ENCODE results near the gene TFR2.

Gene TFR2

DNA sequence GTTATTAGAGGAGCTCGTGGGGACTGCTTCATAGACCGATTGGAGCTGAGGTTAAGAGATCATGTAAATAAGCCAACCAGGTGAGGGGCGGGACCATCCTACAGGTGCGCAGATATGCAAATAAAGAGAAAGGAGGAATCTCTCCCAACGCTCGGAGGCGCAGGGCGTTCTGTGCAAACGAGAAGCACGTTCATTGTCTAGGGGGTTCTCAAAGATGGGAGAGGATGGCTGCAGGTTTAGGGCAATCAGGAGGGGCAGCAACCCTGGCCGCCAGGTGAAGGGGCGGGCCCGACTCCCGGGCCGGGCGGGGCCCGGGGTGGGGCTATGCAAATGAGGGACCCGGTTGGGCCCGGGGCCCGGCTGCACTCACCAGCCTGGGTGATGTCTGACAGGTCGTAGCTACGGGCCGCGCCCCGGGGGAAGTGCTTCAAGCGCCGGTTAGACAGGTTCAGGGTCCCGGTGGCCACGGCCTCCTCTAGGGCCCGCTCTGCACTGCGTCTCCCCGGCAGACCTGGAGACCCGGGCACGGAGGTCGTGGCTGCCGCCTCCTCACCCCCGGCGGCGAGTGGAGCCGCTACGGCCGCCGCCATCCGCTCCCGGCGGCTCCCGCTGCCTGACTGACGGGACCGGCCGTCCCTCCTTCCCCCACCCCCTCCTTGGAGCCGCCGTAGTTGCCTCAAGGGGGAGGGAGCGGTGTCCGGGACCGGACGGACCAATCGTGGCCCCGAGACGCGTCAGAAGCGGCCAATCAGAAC, 55.7 kb downstream of the TFR2 start, which contains the start of gene LRCH4:
Gene LRCH4 (minus strand): TSS at position 619 of the 755 bp plus-strand sequence. CDS start 29 bp downstream, at position 590.
- no peak for DNase-seq (ENCODE audit: low spot score)

DNA sequence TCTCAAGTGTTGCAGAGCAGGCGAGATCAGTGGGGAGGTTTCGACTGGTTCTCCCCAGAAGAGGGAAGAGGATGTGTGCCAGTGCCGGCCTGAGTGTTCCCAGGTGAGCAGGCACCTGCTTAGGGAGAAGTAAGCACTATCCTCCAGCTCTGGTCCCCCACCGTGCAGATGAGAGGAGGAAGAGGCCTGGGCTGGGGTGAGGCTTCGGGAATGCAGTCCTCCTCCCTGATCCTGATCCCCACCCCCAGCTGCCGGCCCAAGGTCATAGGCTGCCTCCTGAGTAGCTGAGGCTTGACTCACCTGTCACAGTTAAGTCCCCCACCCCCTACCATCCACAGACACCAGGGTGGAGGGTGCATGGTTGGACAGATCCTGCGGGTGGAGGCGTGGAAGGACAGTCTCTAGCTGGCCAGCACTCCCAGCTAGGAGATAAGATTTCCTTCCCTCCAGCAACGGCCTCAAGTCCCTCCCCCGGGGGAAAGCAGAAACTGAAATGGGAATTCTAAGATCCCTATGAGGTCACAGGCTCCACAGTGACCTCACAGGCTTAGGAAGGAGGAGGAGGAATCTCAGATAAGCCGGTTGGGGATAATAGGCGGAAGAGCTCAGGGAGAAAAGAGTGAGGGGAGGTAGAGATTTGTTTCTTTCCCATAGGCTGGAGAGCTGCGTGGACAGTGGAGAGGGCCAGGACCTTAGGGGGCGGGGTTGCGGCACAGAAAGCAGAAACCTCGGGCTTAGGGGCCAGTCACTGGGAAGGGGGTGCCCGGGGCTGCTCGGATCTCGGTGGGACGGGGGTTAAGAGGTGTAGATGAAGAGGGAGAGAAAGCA, 56.5 kb downstream of the TFR2 start:
- DNase-seq (ENCODE audit: low spot score) = peak; percentile 80

DNA sequence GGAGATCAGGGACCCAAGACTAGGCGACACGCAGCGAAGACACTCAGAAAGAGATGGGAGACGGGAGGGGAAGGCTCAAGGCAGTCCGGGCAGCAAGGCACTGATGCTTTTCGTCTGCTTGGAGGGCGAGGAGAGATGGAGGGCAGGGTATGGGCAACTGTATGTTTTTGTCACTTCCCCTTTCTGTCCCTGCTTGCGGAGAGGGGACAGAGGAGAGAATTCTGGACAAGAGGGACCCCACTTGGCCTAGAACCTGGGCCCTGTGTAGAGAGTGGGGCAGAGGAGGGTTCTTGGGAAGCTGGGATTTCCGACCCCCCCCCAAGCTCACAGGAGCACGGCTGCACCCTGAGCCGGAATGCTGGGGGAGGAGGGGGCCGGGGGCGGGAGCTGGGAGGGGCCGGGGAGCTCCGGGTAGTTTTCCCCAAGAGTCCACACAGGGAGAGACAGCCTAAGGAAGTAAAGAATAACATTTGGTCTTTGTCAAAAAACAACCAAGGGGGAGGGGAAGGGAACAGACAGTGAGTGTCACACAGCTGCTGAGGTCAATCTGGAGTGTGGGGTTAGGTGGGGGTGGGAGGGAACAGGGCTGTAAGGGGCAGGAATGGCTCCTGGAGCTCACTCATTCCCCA, 57.2 kb downstream of the TFR2 start:
- no peak for DNase-seq (ENCODE audit: low spot score)

DNA sequence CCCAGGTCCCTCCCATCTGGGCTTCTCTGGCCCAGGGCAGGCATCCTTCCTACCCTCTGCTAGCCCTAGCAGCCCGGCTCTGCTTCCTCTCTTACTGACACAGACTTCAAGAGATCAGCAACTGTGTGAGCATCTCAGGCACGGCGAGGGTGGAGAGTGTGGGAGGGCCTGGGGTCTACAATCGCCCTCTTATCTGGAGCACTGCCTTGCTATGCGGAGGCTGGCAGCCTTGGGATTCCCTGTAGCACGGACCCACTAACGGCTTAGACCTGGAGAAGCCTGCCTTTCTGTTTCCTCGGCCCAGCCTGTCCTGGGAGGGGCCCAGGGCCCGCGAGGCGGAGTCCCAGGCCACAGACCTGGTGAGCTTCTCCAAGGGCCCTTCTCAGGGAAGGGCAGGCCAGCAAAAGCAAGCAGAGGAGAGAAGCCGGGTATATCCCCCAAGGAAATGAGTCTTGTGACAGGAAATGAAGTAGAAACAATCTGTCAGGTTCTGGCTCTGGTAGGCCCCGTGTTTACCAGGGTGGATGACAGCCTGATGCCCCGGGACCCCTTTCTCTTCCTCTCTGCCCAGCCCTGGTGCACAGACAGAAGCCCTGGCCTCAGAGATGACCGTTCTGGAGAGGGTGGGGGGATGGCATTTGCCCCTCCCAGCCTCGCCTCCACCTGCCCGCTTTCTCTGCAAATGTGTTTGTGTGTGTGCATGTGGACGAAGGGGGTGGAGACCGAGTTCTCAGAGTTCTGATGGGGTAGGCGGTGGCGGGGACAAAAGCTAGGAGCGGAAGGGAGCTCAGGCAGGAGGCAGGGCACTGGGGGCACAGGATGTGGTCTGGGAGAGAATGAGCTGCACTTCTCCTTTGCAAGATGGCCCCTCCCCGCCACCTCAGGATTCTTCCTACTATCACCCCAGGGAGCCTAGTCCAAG, 58.0 kb downstream of the TFR2 start:
- no peak for DNase-seq (ENCODE audit: low spot score)

DNA sequence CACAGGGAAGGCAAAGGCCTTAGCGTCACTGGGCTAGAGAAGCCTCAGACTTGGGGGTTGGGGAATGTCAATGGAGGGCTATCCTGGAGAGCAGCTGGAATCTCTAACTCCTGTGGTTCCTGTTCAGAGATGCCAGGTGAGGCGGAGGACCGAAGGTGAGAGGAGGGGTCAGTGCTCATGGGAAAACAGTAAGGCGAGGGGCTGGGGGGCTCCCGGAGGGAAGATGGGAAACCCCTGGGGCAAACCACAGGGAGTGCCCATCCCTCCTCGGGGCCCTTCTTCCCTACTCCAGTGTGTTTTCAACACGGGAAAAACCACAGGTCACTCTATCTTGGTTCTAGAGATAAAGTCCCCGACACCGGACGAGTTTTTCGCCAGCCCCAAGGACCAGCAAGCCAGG, 58.7 kb downstream of the TFR2 start:
- DNase-seq (ENCODE audit: low spot score) = no peak

DNA sequence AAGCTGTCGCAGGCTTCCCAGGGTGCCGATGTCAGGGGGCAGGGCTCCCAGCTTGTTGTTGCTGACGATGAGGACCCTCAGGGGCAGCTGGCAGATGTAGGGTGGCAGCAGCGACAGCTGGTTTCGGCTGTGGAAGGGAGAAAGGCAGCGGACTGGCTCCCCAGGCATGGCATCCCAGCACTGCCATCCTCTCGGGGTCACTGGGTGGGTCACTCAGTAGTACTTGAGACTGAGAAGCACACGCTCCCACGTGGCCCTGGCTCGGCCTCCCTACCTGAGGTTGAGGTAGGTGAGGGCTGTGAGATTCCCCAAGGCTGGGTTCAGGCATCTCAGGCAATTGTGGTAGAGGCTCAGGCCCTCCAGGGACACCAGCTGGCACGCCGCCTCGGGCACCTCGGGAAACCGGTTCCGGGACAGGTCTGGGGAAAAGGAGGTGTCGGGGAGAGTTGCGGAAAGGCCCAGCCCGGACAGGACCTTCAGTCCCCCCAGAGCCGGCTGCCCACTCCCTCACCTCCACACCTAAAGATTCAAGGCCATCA, 59.2 kb downstream of the TFR2 start:
- DNase-seq (ENCODE audit: low spot score) = no peak

DNA sequence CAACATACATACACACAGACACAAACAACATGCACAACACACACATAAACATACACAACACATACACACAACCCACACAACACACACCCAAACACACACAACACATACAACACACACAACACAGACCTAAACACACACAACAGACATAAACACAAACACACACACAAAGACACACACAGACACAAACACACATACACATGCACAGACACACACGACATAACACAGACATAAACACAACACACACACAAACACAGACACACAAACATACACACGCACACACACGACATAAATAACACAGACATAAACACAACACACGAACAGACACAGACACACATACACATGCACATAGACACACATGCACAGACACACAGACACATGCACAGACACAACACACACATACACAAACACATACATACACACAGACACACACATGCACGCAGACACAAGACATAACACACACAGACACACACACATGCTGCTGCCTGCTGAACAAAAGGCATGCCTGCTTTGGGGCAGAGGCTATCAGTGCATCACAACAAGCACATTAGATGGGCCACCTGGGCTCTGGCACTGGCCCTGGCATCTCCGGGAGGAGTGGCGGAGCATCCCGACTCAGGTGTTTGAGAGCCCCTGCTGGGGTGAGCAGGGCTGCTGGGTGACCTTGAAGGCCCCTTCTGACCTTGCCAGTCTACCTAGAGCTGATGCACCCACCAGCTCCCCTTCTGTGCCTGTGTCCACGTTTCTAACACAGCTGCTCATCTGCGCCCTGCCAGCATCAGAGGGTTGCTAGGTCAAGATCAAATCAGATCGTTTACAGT, 60.7 kb downstream of the TFR2 start:
- no peak for DNase-seq (ENCODE audit: low spot score)

DNA sequence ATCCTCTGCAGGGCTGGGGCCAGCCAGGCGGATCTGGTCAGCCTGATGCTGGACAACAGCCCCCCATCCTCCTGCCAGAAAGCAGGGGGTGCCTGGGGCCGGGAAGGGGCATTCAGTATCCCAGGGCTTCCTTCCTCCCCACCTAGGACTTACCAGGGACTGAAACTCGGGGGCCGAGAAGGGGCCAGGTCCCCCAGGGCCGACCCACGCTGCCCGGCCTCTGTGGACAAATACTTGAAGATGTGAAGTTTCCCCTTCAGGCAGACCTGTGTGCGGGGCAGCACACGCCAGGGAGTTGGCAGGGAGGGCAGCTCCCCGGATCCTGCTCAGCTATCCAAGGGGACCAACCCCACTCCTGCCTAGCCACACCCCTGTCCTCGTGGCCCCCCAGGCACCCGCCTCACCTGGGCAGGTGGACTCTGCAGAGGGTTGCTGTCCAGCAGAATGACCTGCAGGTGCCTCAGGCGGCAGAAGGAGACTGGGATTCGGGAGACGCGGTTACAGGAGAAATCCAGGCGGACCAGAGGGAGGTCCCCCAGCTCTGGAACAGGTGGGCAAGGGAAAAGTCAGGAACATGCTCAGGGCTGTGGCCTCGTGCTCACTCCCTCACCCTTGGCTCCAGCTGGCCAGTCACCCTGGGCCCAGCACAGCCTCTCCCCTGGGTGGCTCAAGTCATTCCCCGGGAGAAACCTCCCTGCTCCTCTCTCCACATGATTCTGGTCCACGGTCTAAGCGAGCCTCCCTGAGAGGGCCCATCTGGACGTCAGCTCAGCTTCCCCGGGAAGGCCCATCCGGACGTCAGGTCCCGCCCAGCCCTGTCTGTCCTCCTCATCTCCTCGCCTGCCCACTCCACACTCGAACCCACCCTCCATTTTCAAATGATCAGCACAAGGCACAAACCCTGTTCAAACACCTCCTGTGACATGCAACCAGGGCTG, 62.8 kb downstream of the TFR2 start:
- no peak for DNase-seq (ENCODE audit: low spot score)

DNA sequence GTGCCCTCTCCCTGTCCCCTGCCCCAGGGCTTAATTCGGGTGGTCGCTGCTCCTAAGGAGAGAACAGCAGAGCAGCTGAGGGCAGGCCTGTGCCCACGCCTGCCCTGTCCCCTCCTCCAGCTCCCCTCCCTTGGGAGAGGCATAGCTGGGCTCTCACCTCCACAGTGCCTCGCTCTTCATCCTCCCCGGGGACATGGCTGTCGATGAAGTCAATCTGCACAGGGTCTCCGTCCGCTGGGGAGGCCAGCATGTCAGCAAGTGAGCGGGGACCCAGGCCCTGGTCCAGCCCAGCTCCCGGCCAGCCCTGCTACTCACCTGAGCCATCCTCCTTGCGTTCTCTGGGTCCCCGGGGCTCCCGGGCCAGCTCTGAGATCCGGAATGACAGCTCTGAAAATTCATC, 63.8 kb downstream of the TFR2 start:
- DNase-seq (ENCODE audit: low spot score) = no peak

DNA sequence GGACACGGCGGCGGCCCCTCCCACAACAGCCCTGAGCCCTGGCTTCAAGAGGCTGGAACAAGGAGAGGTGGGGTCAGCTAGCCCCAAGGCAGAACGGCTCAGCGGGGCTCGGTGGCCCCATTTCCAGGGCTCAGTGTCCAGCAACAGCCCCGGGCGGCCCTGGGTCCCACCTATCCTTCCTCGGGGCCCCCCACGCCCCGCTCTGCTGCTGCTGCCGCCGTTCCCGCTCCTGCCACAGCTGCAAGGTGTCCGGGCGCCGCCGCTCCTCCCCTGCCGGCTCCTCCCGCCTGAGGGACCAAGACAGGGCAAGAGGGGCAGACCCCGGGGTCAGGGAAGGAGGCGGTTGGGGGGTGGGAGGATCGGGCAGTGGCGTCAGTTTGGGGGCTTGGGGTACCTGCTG, 64.2 kb downstream of the TFR2 start:
- DNase-seq (ENCODE audit: low spot score) = no peak

DNA sequence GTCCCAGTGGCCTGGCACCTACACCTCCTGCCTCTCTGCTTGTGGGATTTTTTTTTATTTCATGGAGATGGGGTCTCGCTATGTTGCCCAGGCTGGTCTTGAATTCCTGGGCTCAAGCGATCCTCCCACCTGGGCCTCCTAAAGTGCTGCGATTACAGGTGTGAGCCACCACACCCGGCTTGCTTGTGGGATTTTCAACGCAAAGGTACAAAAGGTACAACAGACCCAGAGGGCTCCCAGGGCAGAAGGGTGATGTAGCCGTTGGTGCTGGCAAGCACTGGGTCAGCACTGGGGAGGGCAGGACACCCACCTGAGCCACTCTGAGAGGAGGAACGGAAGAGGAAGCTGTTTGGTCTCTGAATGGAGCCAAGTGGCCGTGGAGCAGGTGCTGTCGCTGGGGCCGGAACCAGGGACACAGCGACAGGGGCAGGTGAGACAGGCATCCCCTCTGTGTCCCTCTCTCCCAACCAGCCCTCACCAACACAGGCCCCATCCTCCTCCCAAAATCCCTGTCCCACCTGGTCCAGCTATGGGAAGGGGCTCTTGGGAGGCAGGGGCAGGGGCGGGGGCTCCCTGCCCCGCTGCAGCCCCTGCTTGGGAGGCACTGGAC, 64.9 kb downstream of the TFR2 start:
- DNase-seq (ENCODE audit: low spot score) = no peak

DNA sequence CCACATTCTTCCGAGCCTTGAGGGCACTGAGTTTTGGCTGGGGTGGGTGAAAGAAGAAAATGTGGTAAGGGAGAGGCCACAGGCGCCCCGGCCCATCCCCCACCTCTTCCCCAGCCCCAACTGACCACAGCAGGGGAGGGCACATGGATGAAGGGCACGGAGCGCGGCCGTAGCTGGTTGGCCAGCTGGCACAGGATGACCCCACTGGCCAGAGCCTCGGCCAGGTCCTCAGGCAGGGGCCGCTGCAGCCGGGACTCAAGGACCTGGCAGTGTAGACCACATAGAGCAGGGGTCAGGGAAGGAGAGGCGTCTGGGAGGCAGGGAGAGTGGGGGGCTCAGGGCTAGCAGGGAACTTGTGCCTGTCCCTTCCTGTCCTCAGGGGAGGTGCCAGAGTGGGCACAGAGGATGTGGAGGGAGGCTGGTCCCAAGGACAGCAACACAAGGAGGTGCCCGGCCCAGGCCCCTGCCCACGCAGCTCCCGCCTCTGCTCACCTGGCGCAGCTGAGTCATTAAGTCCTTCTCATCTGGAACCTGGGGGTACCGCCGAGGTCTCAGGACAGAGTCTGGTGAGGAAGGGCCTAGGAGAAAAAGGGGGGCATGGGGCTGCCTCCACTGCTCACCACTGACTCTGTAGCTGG, 65.5 kb downstream of the TFR2 start:
- no peak for DNase-seq (ENCODE audit: low spot score)

DNA sequence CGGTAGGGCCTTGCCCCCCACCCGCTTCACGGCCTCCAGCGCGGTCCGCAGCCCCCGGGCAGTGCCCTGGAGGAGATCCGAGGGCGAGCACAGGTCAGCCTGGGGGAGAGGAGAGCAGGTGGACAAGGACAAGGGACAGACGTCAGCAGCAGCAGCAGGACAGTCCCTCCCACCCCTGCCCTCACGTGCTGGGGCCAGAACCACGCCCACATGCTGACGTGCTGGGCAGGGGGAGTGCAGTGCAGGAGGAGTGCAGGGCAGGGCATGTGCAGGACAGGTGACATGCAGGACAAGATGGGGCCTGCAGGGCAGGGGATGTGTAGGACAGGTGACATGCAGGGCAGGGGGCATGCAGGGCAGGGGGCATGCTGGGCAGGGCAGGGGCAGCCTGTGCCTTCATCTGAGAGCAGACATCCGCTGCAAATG, 66.1 kb downstream of the TFR2 start:
- DNase-seq (ENCODE audit: low spot score) = peak; percentile 46

DNA sequence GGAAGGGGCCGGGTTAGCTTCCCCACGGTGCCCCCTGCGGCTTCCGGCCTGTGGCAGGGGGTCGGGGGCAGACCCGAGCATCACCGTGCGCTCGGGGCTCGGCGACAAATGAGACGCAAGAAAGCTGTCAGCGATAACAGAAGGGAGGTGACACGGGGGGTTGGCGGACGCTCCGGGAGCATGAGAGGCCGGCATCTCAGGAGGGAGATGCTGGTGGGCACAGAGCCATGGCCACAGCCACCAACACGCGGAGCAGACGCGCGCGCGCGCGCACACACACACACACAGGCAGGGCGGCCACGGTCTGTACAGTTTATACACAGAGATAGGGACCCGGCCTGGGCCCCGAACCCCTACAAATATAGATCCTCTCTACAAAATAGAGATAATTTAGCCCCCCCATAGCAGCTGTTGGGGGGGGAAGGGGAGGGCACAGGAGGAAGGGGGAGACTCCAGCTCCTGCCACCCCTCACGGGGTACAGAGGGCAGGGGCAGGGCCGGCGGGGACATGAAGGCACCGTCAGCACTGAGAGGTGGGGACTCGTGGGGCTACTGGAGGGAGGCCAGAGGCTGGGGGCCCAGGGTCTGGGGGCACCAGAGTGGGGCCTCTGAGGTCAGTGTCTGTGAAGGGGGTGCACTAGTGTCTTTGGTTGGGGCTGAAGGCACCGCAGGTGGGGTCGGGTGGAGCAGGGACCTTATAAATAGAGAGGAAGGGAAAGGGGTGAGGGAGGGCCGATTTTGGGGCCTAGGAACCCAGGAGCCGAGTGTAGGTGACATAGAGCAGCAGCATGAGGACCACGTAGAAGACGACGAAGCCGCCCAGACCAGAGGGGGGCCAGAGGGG, 66.8 kb downstream of the TFR2 start:
- DNase-seq (ENCODE audit: low spot score) = peak; percentile 25

DNA sequence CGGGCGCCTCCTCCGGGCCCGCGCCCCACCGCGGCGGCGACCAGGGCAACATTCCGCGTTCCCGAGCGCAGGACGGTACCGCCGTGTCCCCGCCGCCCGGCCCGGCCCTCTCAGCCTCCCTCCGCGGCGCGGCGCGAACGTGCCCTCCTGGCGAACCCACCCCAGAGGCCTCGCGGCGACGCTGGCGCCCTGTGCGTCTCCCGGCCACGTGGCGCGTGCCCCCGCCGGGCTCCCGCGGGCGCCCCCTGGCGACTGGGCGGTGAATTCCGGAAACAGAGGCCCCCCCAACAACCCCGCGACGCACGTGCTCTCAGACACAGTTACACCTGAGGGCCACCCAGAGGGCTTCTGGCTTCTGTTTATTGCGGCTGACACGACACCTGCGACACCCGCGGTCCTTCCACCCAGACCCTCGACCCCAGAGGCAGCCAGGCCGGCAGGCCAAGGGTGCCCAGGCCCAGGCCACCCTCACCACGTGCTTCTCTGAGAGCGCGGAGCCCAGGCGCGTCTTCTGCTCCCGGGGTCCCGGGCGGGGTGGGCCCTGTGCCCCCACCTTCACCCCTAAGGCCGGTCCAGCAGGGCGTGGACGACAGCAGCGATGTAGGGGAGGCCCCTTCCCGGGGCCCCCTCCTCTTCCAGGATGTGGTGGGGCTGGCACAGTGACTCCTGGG, 67.5 kb downstream of the TFR2 start, which contains the start of gene SAP25:
Gene SAP25 (minus strand): TSS at position 210 of the 671 bp plus-strand sequence. CDS start 158 bp downstream, at position 52.
- DNase-seq (ENCODE audit: low spot score) = peak; percentile 47

DNA sequence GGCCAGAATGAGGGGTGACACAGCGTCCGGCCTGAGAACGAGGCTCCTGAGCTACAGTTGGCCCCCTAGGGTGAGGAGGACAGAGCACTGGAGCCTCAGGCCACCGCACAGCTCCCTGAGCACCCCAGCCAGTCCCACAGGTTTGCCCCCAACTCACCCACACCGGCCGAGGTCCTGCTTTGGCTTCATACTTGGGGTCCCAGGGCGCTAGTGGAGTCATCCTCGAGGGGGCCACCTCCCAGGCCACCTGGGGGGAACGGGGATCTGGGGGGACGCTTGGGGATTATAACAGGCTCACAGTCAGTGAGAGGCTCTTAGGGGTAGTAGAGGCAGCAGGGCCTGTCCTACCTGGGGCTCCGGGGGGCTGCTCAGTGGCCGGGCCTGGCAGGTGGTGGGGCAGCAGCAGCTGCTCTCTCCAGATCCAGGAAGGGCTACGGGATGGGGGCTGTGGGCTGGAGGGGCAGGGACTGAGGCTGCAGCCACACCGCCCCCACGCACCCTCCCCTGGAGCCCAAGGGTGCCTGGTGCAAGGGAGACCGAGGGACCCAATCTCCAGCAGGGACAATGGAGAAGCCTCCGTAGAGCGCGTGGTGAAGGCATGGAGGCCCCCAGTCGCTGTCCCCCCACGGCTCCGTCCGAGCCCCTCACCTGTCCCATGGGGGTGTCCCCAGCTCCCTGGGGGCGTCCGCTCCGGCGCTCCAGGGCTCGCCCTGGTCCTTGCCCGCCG, 68.2 kb downstream of the TFR2 start:
- DNase-seq (ENCODE audit: low spot score) = peak; percentile 43

Data from ecto neural progenitor cell (in vitro differentiated cells).